Measurements from ENCODE around the gene SAG. TPM values are rescaled to one million over a fixed set of nuclear protein-coding genes. Genes with fewer than 3 reads are reported as not detected.

The SAG gene
- total and polyA plus RNA-seq, 12 donors, result 0.06 to 0.20 TPM; not detected in 10

GRCh38 chr2:233352141-233352842 lies 44.7 kb downstream of the SAG start:
- H3K4me3 ChIP-seq, result no peak overlapping the region
- no peaks in the 10 kb centered on the region for H3K36me3 ChIP-seq (replicated peaks in 1 of 2)
- H3K27me3 ChIP-seq, result no peaks in the 10 kb centered on the region
- H3K9me3 ChIP-seq (replicated peaks in 1 of 3), result no peaks in the 10 kb centered on the region
- peak in 1 of 7 donors; percentile 44 for DNase-seq
- no peak overlapping the region for H3K27ac ChIP-seq
- TF ChIP-seq CTCF (IDR thresholded peaks at IDR 0.05) (no peak), POLR2A (IDR thresholded peaks at IDR 0.05) (no peak)
- peaks cover 11 to 37% of the 10 kb centered on the region in 2 donors for H3K4me1 ChIP-seq (replicated peaks in 1 of 2)
- intact Hi-C loops (cut with DNase I), result loop anchor here in 1 of 2 donors (5.0 kb wide), 1 partner anchor 90 kb away; no protein-coding TSS in a partner anchor
- 93 to 96% (median 95%) methylated on average over 24 to 25 of the region's 25 CpGs for WGBS, 4 donors

- Histone ChIP-seq H3K36me3 (replicated peaks in 1 of 2) (no peaks in the 10 kb centered on the region), H3K4me3 (peak overlapping the region in 1 of 4 donors; percentile 85), H3K27me3 (no peaks in the 10 kb centered on the region), H3K9me3 (replicated peaks in 1 of 3) (no peaks in the 10 kb centered on the region), H3K27ac (peak overlapping the region in 1 of 5 donors; percentile 34), H3K4me1 (replicated peaks in 1 of 2) (peaks cover 11 to 37% of the 10 kb centered on the region in 2 donors)
- no peak for TF ChIP-seq CTCF (IDR thresholded peaks at IDR 0.05)
- no peak for TF ChIP-seq POLR2A (IDR thresholded peaks at IDR 0.05)
- DNase-seq, result peak in 2 of 7 donors; percentile 25 to 32
- 54 to 74% (median 66%) methylated on average over 14 to 22 of the region's 22 CpGs for WGBS, 4 donors
- intact Hi-C loops (cut with DNase I), result loop anchor here in 1 of 2 donors (5.0 kb wide), 1 partner anchor 89 kb away; no protein-coding TSS in a partner anchor
Measured at GRCh38 chr2:233353101-233353768, 45.6 kb downstream of the SAG start.

GRCh38 chr2:233353769-233354499 lies 46.3 kb downstream of the SAG start, which contains the start of gene DGKD:
Gene DGKD, plus strand, starts transcription at chr2:233354494. Its CDS starts 25 bp downstream, at chr2:233354519.
- TF ChIP-seq CTCF (IDR thresholded peaks at IDR 0.05) (peak in 4 of 6 experiments; percentile 11 to 25 (median 19)), POLR2A (IDR thresholded peaks at IDR 0.05) (no peak)
- Histone ChIP-seq H3K9me3 (replicated peaks in 1 of 3) (no peaks in the 10 kb centered on the region), H3K4me3 (peak within 1 kb of the TSS in 3 of 4 donors; percentile 14 to 85 (median 38)), H3K27me3 (no peaks in the 10 kb centered on the region), H3K4me1 (replicated peaks in 1 of 2) (peaks cover 11 to 37% of the 10 kb centered on the region in 2 donors), H3K36me3 (replicated peaks in 1 of 2) (no peaks in the 10 kb centered on the region), H3K27ac (peak within 1 kb of the TSS in 2 of 5 donors; percentile 34 to 69)
- peak; percentile 36 to 68 (median 50) for DNase-seq
- 2 to 7% (median 4%) methylated on average over 26 to 49 of the region's 56 CpGs for WGBS, 4 donors
- intact Hi-C loops (cut with DNase I), result loop anchor here in 1 of 2 donors (5.0 kb wide), 1 partner anchor 88 kb away; no protein-coding TSS in a partner anchor

Measured in adrenal gland (tissue), 12 donors.